NCI-H128 (cell line): ENCODE measurements around the gene CDYL2.

Source experiments
- DNase-seq: peaks from one replicate; lab custom pipeline; 2025; ENCODE audit not compliant: unreplicated experiment; lab: John Stamatoyannopoulos, UW

The CDYL2 gene

DNA sequence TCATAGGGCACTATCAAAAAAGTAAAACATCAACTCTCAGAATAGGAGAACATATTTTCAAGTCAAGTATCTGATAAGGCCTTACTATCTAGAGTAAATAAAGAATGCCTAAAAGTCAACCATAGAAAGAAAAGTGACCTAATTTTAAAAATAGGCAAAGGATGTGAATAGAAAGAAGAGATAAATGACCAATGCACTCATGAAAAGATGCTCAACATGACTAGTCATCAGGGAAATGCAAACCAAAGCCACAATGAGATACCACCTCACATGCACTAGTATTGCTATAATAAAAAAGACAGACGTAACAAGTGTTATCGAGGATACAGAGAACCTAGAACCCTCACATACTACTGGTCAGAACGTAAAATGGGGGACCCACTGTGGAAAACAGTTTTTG, 172.8 kb downstream of the CDYL2 start:
- no peak for DNase-seq

DNA sequence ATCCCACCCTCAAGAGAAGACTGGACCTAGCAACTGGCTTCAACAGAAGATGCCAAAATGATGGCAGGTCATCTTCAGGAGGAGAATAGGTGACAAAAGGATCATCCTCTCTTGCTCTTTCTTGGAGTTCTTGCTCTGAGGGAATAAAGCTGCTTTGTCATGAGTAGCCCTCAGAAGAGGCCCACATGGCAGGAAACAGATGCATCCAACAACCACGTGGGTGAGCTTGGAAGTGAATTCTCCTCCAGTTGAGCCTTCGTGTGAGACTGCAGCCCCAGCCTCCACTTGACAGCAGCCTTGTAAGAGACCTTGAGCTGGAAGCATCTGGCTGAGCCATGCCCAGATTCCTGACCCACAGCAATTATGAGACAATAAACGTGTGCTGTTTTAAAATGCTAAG, 176.1 kb downstream of the CDYL2 start:
- DNase-seq: no peak

DNA sequence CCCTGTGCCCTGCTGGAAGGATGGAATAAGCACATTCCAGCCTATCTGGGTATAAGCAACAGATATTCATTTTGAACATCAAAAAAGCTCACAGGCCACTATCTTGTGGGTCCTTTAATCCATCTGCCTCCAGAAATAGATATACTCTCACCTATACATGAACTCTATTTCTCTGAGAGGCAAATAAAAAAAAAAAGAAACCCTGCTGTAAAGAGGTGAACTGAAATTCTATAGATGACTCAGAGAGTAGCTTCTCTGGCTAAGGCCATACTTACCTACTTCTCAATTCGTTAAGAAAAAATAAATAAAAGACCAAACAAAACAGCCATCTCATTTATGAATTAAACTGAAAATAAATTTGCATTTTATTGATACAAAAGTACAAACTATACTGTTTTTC, 177.3 kb downstream of the CDYL2 start:
- no peak for DNase-seq

DNA sequence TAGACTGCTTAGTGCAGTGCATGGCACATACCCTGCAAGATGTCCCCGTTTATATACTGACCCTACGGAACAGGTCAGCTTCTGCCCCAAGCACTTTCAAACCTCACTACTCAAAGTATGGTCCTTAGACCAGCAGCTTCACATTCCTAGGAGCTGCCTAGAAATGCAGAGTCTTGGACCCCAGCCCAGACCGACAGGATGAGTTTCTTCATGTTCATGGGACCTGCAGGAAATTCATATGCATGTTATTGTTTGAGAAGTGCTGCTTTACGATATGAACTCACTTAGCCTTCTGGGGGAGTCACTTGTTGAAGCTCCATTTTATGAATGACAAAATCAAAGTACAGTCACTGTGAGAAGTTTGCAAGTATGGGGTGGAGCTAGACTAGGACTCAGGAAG, 181.0 kb downstream of the CDYL2 start:
- DNase-seq: no peak

DNA sequence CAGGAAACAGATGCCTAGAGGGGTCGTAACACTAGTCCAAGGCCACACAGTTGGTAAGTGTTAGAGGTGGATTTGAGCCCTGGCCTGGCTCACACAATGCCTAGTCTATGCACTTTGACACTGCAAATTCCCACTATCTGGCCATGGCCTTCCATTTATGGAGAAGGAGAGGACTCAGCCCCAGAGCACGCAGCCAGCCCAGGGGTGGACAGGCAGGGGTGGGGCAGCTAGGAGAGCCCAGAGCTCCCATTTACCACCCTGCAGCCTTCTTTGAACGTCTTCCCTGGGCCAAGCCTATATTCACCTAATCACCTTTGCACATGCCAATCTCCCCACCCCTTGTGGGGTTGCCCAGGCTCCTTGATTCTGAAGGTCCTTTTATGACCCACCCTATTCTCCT, 182.4 kb downstream of the CDYL2 start:
- no peak for DNase-seq

DNA sequence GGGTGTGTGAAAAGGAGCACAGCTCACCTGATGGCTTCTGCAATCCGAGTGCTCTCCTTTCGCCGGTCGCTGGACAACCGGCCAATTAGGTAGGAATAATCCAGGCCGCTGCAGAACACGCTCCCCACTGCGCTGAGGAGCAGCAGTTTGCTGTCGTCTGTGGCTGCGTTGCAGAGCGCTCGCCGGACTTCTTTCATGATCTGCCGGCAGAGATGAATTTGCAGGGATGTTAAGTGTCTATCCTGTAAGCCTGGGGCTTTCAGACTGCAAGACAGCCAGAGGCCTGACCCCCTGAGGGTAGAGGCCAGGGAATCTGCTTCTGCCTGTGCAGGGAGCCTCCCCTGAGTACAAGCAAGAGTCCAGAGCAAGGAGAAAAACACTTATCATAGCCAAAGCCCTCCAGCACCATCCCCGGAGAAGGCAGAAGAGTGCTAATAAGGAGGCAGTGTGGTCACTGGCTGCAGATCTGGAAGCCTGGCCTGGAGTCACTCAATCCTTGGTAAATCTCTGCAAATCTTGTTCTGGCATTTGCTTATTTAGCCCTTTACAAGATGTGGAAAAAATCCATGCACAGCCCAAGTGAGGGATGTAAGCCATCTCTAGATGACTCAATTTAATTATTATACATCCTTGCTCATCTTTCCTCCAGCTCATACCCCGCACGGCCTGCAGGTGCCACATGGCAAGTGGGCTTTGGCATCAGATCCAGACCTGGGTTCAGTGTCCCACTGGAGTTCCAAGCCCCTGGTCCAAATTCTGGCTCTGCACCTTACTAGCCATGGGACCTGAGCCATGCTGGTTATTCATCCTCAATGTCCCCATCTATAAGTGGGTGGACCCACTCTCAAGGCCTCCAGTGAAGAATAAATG, 183.4 kb downstream of the CDYL2 start:
- no peak for DNase-seq

DNA sequence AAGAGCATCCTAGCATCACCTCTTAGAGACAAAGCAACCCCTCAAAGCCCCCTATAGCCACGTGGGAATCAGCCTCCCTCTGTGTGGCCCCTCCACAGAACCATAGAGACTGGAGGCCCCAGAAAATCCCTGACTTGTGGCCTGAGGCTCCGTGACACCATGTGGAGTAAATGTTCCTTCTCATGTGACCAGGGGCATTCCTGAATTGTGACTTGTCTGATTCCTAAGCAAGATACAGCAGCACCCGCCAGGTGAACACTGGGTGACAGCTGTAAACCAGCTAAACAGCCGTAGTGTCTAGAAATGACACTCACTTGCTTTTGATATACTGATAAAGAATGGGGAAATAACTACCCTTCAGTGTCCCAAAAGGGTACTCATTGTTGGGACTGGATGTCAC, 184.6 kb downstream of the CDYL2 start:
- no peak for DNase-seq

DNA sequence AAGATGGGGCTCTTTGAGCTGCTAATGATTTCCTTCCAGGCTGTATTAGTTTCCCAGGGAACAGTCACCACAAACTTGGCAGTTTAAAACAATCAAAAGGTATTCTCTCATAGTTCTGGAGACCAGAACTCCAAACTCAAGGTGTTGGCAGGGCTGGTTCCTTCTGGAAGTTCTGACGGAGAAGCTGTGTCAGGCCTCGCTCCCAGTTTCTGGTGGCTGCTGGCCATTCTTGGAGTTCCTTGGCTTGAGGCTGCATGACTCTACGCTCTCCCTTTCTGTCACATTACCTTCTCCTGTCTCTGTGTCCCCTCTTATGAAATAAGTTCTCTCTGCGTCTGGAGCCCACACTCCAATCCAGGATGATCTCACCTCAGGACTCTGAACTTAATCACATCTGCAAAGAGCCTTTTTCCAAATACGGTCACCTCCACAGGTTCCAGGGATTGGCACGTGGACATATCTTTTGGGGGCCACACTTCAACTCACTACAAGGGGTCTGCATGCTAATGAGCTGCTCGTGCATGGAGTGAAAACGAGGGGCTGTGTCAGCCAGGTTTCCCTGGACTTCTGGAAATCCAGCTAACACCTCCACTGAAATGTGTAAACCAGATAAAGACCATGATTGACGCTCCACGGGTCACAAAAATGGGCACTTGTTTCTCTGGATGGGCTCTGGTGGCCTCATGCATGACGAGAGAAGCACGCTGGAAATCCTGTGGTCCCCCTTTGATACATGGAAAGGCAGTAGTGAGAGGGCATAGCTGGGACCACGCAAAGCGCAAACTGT, 185.3 kb downstream of the CDYL2 start:
- no peak for DNase-seq

DNA sequence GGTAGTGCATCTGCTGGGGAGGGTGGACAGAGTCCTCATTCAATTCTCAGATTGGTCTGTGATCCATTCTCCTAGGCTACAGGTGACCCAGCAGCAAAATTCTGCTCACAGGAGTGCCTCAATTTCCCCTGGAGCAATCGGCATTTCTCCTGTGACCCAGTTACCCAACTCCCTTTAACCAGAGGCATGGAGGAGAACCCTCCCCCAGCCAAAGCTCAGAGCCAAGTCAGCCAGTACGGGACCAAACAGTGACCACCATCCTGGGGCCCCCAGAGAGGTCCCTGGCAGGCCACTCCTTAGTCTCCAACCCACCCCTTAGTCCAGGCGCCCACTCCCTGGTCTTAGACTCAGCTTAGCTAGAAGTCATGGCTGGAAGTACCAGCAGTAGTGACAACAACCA, 188.0 kb downstream of the CDYL2 start:
- DNase-seq: no peak

DNA sequence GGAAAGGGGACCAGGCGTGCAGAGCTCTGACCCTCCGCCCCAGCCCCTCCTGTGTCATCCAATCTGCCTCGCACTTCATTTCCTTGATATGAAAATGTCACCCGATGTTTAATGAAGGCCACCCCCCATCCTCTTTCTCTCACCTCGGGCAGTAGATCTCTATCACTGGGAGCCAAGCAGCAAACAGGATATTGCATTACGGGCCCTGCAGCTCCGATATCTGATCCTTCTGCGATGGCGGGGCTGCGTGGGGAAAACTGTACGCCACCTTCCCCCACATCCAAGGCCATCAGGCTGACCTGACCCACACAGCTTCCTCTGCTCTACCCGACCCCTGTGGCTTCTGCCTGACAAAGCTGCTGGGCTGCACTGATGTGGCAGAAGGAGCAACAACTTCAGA, 188.7 kb downstream of the CDYL2 start:
- DNase-seq: no peak

DNA sequence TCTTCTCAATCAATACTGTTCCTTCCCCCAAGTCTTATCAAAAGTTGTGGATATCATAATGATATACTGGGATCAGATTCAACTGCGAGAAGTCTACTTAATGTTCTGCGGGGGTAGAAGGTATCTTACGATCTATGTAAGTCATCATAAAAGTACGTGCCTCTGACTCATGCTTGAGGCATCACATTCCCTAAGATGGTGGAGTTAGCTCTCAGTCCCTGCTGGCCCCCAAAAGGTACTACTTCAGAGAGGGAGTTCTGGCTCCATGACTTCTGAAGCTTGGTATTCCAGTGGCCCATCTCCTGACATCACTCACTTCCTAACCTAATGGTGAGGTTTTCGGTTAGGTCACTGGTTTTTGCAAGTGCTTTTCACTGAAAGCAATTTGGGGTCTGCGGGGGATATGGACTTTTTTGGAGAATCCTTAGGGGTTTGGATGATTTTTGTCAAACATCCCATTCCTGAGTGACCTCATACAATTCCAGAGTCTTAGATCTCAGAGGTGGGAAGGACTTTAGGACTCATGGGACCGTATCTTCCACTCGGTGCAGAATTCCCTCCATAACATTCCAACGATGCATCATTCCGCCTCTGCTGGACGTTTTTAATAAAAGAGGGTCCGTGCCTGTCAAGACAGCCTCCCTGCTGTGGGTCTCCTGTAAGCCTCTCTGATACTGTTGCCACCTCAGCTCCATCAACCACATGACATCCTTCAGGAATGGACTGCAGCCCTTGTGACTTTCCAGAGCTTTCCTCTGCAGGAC, 189.3 kb downstream of the CDYL2 start:
- no peak for DNase-seq

DNA sequence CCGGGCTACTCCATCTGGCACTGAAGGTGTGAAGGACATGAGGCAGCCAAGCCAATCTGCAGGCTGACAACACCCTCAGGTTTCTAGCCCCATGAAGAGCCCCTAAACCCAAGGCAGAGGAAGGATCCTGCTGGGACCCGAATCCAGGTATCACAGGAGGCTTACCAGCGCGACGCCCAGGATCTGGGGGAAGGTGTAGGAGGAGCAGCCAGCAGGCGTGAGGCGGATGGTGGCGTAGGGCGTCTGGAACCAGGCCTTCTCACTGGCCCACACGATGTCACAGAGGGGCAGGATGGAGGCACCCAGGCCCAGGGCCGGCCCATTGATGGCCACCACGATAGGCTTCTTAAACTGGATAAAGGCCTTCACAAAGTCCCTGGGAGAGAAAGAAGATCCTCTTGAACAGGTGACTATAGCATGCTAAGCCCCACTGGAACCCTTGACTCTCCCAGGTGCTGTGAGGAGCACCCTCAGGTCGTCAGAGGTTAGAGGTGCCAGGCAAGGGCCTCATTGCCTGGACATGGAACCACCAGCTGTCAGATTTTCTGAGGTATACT, 191.9 kb downstream of the CDYL2 start:
- no peak for DNase-seq

DNA sequence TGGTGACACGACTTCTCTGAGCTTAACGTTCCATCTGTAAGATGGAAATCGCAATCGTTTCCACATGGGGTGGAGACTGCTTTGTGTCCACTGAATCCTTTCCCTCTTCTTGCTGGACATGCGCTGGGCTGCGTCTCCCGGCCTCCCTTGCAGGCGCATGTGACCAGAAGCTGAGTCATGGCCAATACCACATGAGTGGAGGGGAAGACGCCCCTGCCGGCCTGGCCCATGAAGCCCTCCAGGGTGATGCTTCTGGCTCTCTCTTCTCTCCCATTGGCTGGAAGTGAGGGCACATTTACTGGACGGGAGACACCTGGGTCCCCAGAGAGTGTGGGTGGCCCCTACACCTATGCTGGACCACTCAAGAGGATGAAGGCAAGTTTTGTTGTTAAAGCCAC, 192.5 kb downstream of the CDYL2 start:
- DNase-seq: no peak

DNA sequence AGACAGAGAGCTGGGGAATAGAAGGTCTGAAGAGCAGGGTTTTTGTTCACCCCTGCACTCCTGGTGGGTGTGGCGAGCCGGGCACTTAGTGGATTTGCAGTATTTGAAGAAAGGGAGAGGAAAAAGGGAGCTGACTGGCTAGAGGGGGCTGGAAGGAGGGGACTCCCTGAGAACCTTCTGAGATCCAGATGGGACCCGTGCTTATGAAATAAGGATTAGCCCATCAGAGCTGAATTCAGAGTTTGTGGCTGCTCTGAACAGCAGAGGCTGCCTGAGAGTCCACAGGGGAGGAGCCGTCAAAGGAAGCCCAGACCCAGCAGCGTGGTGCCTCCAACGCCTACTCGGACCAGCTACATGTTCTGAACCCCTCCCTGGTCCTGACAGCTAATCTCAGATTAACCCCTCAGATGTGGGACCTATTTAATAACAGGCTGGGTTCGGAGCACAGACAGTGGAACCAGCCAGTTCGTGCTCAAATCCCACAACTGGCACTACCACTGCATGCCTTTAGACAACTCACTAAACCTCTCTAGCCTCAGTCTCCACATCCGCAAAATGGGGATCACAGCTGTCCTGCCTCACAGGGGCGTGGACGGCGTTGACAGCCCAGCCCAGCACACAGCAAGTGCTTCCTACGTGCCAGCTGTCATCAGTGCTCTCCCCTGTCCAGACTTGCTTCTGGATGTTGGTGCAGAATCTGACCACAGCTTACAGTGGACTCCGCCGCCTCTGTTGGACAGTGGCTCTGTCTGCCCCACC, 193.0 kb downstream of the CDYL2 start:
- DNase-seq: no peak

DNA sequence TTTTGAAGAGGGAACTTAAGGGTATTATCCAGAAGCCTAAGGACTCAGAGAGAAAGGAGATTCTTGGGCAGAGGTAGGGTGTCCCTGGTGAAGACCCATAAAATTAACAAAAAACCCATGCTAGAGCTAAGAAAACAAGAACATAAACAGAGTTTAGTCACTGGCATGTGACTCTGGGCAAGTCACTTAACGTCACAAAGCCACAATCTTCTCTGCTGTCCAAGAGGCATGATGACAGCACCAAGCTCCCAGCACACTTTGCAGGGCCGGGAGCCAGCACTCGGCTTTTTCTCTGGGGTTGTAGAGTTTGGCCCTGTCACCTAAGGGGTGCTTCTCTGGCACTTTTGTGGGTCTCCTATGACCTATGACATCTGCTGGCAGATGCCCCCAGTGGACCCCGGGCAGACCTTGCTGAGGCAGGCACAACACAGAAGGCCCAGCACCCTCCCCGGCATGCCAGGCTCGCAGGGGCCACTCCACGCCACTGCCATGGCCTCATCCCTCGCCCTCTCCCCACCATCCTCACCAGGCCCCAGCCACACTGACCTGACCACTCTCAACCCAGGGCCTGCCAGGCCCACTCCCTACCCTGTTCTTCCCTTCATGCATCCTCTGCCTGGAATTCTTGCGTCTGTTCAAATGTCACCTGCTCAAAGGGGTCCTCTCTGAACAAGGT, 193.8 kb downstream of the CDYL2 start:
- DNase-seq: no peak

DNA sequence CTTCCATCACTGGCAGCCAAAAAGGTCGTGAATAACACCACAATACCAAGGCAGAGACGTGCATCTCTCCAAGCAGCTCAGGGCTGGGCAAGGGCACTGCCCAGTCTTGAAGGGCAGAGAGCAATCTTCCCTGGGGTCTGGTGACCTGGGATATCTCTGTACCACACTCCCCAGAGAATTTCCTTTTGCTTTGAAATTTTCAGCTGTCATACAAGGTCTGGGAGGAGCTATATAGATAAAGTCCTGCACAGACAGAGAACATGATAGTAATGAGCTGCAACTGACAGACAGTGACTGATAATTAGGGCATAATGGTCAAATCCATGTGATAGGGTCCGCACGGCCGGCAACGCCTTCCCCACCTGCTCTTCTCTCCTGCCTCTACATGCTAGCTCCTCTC, 195.5 kb downstream of the CDYL2 start:
- DNase-seq: no peak

DNA sequence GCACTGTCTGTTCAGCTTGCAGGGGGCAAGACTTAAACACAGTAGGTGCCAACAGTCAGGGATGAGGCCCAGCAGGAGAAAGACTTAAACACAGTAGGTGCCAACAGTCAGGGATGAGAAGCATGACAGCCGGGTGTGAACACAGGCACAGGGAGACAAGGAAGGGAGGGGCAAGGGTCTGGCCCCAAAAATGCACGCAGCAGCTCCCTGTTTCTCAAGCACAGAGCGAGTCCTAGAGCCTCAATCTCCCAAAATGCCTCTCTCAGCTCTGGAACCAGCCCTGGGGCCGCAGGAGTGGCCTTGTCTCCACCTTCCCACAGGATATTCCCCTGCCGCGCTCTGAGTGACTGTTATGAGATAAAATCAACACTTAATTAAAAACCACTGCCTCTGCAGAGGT, 197.2 kb downstream of the CDYL2 start:
- no peak for DNase-seq

DNA sequence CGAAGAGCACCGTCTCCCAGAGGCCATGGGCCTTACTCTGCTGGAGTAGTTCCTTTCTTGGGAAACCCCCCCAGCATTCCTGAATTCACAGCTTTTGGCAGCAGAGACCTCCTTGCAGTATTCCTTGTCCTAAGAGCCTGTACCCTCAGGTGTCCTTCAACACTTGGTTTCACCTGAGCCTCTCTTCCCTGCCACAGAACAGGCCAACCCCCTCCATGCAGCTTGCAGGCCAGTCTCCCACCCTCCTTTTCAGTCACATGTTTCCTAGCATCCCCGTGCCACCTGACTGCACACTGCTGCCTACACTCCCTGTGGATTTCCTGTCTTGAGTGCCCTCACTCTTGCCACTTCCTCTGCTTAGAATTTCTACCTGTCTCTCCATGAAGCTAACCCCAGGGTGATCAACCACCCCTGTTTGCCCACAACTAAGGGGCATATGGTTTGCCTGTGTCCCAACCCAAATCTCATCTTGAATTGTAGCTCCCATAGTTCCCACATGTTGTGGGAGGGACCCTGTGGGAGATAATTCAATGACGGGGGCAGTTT, 198.1 kb downstream of the CDYL2 start:
- DNase-seq: no peak

DNA sequence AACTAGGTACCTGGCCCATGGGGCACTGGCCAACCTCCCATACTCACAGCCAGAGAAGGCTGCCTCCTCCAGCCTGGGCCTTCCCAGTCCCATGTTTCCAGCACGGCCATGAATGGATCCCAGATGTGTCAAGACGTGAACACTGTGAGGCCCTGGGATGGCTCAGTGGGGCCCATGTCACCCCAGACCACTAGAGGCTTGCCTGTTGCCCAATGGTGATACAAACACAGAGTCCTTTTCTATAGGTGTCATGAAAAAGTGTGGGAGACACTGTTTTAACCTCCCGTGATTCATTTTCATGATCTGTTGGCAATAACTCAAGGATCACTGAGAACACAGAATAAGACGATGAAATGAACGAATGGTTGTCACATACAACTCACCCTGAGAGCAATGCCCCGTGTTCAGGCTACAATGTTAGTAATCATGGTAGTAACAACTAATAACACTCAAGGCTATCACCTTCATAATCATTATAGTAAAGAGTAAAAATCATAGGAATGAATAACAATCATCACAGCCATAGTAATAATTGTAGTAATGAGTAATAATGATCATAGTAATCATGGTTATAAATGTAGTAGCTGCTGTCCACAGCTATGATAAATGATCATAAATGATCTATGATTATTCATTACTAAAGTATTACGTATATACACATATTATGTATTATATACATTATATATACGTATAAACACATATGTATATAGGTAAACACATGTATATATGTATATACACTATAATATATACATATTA, 199.6 kb downstream of the CDYL2 start:
- no peak for DNase-seq
